ENCODE measurements around the gene TCF23.

GRCh38 chr2:27133905-27134780 is 14.7 kb upstream of the TCF23 start, which contains the start of gene PREB:
- TF ChIP-seq HNF4G (IDR thresholded peaks at IDR 0.05), result no peak
- TF ChIP-seq CTCF (IDR thresholded peaks at IDR 0.05; ENCODE audit: low read depth, low read length, missing input control), result peak; percentile 7
- TF ChIP-seq RAD21 (IDR thresholded peaks at IDR 0.05), result peak in 1 of 2 donors; percentile 52
- no peak for TF ChIP-seq REST (IDR thresholded peaks at IDR 0.05)

Data from liver (tissue), 3 donors.